HEK293 (cell line): ENCODE data around the gene EZH1.

ENCODE experiments used
- CTCF ChIA-PET: fragments of 350-600 bp; formaldehyde crosslinking; extraction: SDS; loops from one replicate; lab custom pipeline; 2021; ENCODE audit warnings: antibody characterized with exemption; lab: Yijun Ruan, JAX
- POLR2A ChIA-PET: fragments of 300-600 bp; formaldehyde crosslinking; extraction: SDS; loops from one replicate; lab custom pipeline; 2020; ENCODE audit warnings: antibody characterized with exemption, inconsistent platforms; lab: Yijun Ruan, JAX
- H3K27ac ChIP-seq: fragments of 200-500 bp; sonication (Bioruptor generic); 2 replicates; pipeline ENCODE4 v1.5.1; 2014; ENCODE audit warnings: low read depth, low read length, control low read depth, inconsistent platforms; ENCODE audit errors: extremely low read depth
- H3K36me3 ChIP-seq, 2 experiments: fragments of 200-500 bp in 1 of 2; sonication (Bioruptor generic) in 1 of 2; 1 replicate in 1 of 2; 2 replicates in 1 of 2; pipeline ENCODE4 v1.5.1; 2014 to 2017; ENCODE audit warnings: inconsistent platforms in 2 of 2, low read length in 2 of 2; ENCODE audit not compliant: control insufficient read depth in 2 of 2, insufficient read depth in 1 of 2
- H3K4me1 ChIP-seq: fragments of 200-500 bp; sonication (Bioruptor generic); 2 replicates; pipeline ENCODE4 v1.5.1; 2014; ENCODE audit warnings: mild to moderate bottlenecking, low read length, inconsistent platforms; ENCODE audit not compliant: control insufficient read depth, insufficient read depth
- H3K4me3 ChIP-seq: 2 replicates; pipeline ENCODE4 v1.5.1; 2011; ENCODE audit warnings: low read depth, mild to moderate bottlenecking, control low read depth, low read length, moderate library complexity
- H3K9me3 ChIP-seq: fragments of 200-500 bp; sonication (Bioruptor generic); 2 replicates; pipeline ENCODE4 v1.5.1; 2014; ENCODE audit warnings: low read depth, low read length, inconsistent platforms; ENCODE audit not compliant: control insufficient read depth, insufficient read depth
- BCL6B ChIP-seq: fragments of 450-650 bp; formaldehyde crosslinking; IDR thresholded peaks from 2 replicates; pipeline ENCODE4 v1.5.1; 2017; ENCODE audit warnings: missing biosample characterization, missing genetic modification characterization
- GLIS1 ChIP-seq: fragments of 450-650 bp; formaldehyde crosslinking; IDR thresholded peaks from 2 replicates; pipeline ENCODE4 v1.5.1; 2016; ENCODE audit warnings: missing biosample characterization, missing genetic modification characterization
- KLF1 ChIP-seq: fragments of 450-650 bp; formaldehyde crosslinking; IDR thresholded peaks from 2 replicates; pipeline ENCODE4 v1.5.1; 2016; ENCODE audit warnings: missing biosample characterization, missing genetic modification characterization
- KLF10 ChIP-seq: fragments of 450-650 bp; IDR thresholded peaks from 2 replicates; pipeline ENCODE4 v1.5.1; 2018; ENCODE audit warnings: missing biosample characterization, mild to moderate bottlenecking, missing genetic modification characterization
- KLF9 ChIP-seq: fragments of 450-650 bp; formaldehyde crosslinking; IDR thresholded peaks from 2 replicates; pipeline ENCODE4 v1.5.1; 2016; ENCODE audit warnings: missing biosample characterization, missing genetic modification characterization, low read depth
- OSR2 ChIP-seq: fragments of 450-650 bp; formaldehyde crosslinking; IDR thresholded peaks from 2 replicates; pipeline ENCODE4 v1.5.1; 2016; ENCODE audit warnings: missing biosample characterization, missing genetic modification characterization
- PRDM4 ChIP-seq: fragments of 450-650 bp; formaldehyde crosslinking; IDR thresholded peaks from 2 replicates; pipeline ENCODE4 v1.5.1; 2017; ENCODE audit warnings: missing biosample characterization, missing genetic modification characterization
- SCRT2 ChIP-seq: fragments of 450-650 bp; formaldehyde crosslinking; IDR thresholded peaks from 2 replicates; pipeline ENCODE4 v1.5.1; 2016; ENCODE audit warnings: missing biosample characterization, missing genetic modification characterization
- YY1 ChIP-seq: fragments of 450-650 bp; formaldehyde crosslinking; IDR thresholded peaks from 2 replicates; pipeline ENCODE4 v1.5.1; 2018; ENCODE audit warnings: missing biosample characterization, missing genetic modification characterization
- ZBTB7A ChIP-seq: fragments of 450-650 bp; formaldehyde crosslinking; IDR thresholded peaks from 2 replicates; pipeline ENCODE4 v1.5.1; 2016; ENCODE audit warnings: low read depth, missing biosample characterization, missing genetic modification characterization
- ZNF2 ChIP-seq: fragments of 450-650 bp; formaldehyde crosslinking; IDR thresholded peaks from 2 replicates; pipeline ENCODE4 v1.5.1; 2016; ENCODE audit warnings: missing biosample characterization, missing genetic modification characterization
- ZNF335 ChIP-seq: fragments of 450-650 bp; formaldehyde crosslinking; conservative IDR thresholded peaks from 2 replicates; pipeline ENCODE4 v1.5.1; 2016; ENCODE audit warnings: missing biosample characterization, missing genetic modification characterization
- ZNF549 ChIP-seq: fragments of 450-650 bp; IDR thresholded peaks from 2 replicates; pipeline ENCODE4 v1.5.1; 2018; ENCODE audit warnings: missing biosample characterization, missing genetic modification characterization, mild to moderate bottlenecking, inconsistent platforms, moderate library complexity
- ZNF629 ChIP-seq: fragments of 450-650 bp; formaldehyde crosslinking; IDR thresholded peaks from 2 replicates; pipeline ENCODE4 v1.5.1; 2017; ENCODE audit warnings: missing biosample characterization, missing genetic modification characterization
- ZNF658 ChIP-seq: fragments of 450-650 bp; formaldehyde crosslinking; IDR thresholded peaks from 2 replicates; pipeline ENCODE4; 2016; ENCODE audit warnings: missing biosample characterization, missing genetic modification characterization
- ZNF660 ChIP-seq: fragments of 450-650 bp; IDR thresholded peaks from 2 replicates; pipeline ENCODE4 v1.5.1; 2018; ENCODE audit warnings: missing biosample characterization, mild to moderate bottlenecking, missing genetic modification characterization
- ZNF677 ChIP-seq: fragments of 450-650 bp; IDR thresholded peaks from 2 replicates; pipeline ENCODE4 v1.5.0; 2018; ENCODE audit warnings: missing biosample characterization, mild to moderate bottlenecking, missing genetic modification characterization, moderate library complexity
- ZNF747 ChIP-seq: fragments of 450-650 bp; formaldehyde crosslinking; IDR thresholded peaks from 2 replicates; pipeline ENCODE4 v1.5.1; 2016; ENCODE audit warnings: missing biosample characterization, missing genetic modification characterization
- ZSCAN30 ChIP-seq: fragments of 450-650 bp; IDR thresholded peaks from 2 replicates; pipeline ENCODE4 v1.5.1; 2018; ENCODE audit warnings: missing biosample characterization, mild to moderate bottlenecking, missing genetic modification characterization, moderate library complexity
- ZSCAN5A ChIP-seq: fragments of 450-650 bp; formaldehyde crosslinking; IDR thresholded peaks from 2 replicates; pipeline ENCODE4 v1.5.1; 2016; ENCODE audit warnings: missing biosample characterization, missing genetic modification characterization

EZH1 gene

GRCh38 chr17:42679492-42680330 is 65.1 kb downstream of the EZH1 start (continued):
- TF ChIP-seq ZNF2 (tag by site-specific recombination) = peak; percentile 90
- peak; percentile 53 for TF ChIP-seq SCRT2 (tag by site-specific recombination)
- peak; percentile 36; the same call in 1 of the 2 replicates for TF ChIP-seq ZNF629
- TF ChIP-seq, all 188 proteins: peak for 49

- Histone ChIP-seq H3K9me3 (no peaks in the 10 kb centered on the region), H3K27ac (peak overlapping the region; percentile 92), H3K36me3 (no peaks in the 10 kb centered on the region)
- CTCF ChIA-PET = interaction anchor here (0.6 to 3.2 kb wide), 11 partner anchors 17 to 101 kb away, joined by 3 to 53 read pairs (median 3); partner anchors contain the start of genes PSMC3IP, RETREG3 and TUBG1
- peak; percentile 95 for TF ChIP-seq BCL6B (tag by site-specific recombination)
- TF ChIP-seq ZNF335 = no peak
- TF ChIP-seq ZNF658 = no peak
- peak; percentile 67; the same call in 1 of the 2 replicates for TF ChIP-seq KLF10 (tag by site-specific recombination)
- TF ChIP-seq ZBTB7A (tag by site-specific recombination) = no peak
- peak; percentile 5; the same call in 1 of the 2 replicates for TF ChIP-seq GLIS1 (tag by site-specific recombination)
- no peak for TF ChIP-seq YY1
- TF ChIP-seq OSR2 (tag by site-specific recombination) = no peak
- peak; percentile 56; the same call in 1 of the 2 replicates for TF ChIP-seq ZSCAN30 (tag by site-specific recombination)
- peak; percentile 43; the same call in 1 of the 2 replicates for TF ChIP-seq KLF1
- TF ChIP-seq KLF9 (tag by site-specific recombination) = 0 out of 2 replicates have a peak, but pooled peaks have one; percentile 15
- no peak for TF ChIP-seq PRDM4 (tag by site-specific recombination)
- no peak for TF ChIP-seq ZNF677
- TF ChIP-seq ZNF747 (tag by site-specific recombination) = no peak
- no peak for TF ChIP-seq ZSCAN5A (tag by site-specific recombination)
- no peak for TF ChIP-seq ZNF549
- TF ChIP-seq ZNF660 = no peak
- TF ChIP-seq, all 188 proteins: peak for 6
- Histone ChIP-seq H3K4me3 (peak overlapping the region; percentile 22), H3K4me1 (peaks cover 25% of the 10 kb centered on the region)
- POLR2A ChIA-PET = interaction anchor here (1.4 to 6.1 kb wide), 4 partner anchors 11 to 101 kb away, joined by 3 to 56 read pairs (median 20); partner anchors contain the start of genes PSMC3IP, RETREG3 and TUBG1
Measured at GRCh38 chr17:42678951-42679491, 65.8 kb downstream of the EZH1 start.
